ENCODE measurements around the gene PLPPR1.

Gene PLPPR1

GRCh38 chr9:101184813-101185278 lies 156.3 kb downstream of the PLPPR1 start:
- Histone ChIP-seq H3K18ac (ENCODE audit: low read length) (no peak overlapping the region), H2BK120ac (ENCODE audit: insufficient read depth, low read length, poor library complexity) (no peak overlapping the region), H3K4me3 (ENCODE audit: low read depth, low read length) (no peak overlapping the region), H3K4me1 (ENCODE audit: control insufficient read depth in 1 of 2, insufficient read depth in 2 of 2, low read length in 2 of 2) (no peaks in the 10 kb centered on the region), H3K27ac (ENCODE audit: low read depth, low read length) (no peak overlapping the region), H3K23ac (ENCODE audit: low read length) (no peak overlapping the region), H2AK5ac (ENCODE audit: low read length) (no peak overlapping the region), H4K91ac (ENCODE audit: low read depth, low read length) (no peak overlapping the region), H3K9me3 (ENCODE audit: insufficient read depth, low read depth, low read length) (no peaks in the 10 kb centered on the region), H2BK5ac (ENCODE audit: low read depth, low read length, poor library complexity) (no peak overlapping the region), H2BK12ac (ENCODE audit: low read length) (no peak overlapping the region), H3K9ac (ENCODE audit: low read length) (no peak overlapping the region), H2AFZ (ENCODE audit: insufficient read depth, low read length, poor library complexity) (no peak overlapping the region), H3K79me1 (ENCODE audit: low read length) (no peaks in the 10 kb centered on the region), H3K14ac (ENCODE audit: low read length) (no peak overlapping the region), H4K12ac (ENCODE audit: low read depth, low read length) (no peak overlapping the region), H4K8ac (ENCODE audit: low read depth, low read length) (no peak overlapping the region), H3K4me2 (ENCODE audit: low read length) (no peak overlapping the region), H3K27me3 (ENCODE audit: insufficient read depth, low read length) (no peaks in the 10 kb centered on the region), H3K36me3 (ENCODE audit: control insufficient read depth in 1 of 2, insufficient read depth in 2 of 2, low read length in 2 of 2) (no peaks in the 10 kb centered on the region), H3K4ac (ENCODE audit: low read depth, low read length) (no peak overlapping the region), H3K79me2 (ENCODE audit: control insufficient read depth, insufficient read depth, low read length, poor library complexity) (no peaks in the 10 kb centered on the region)
- DNase-seq: no peak
- WGBS (ENCODE audit: extremely low coverage, insufficient coverage, insufficient read length): no CpG with 5 or more reads among the region's 2 CpGs

- H3K79me1 ChIP-seq (ENCODE audit: low read length): no peaks in the 10 kb centered on the region
- no peak overlapping the region for H3K4me2 ChIP-seq (ENCODE audit: low read length)
- no peak overlapping the region for H4K12ac ChIP-seq (ENCODE audit: low read depth, low read length)
- no peak overlapping the region for H3K27ac ChIP-seq (ENCODE audit: low read depth, low read length)
- H3K79me2 ChIP-seq (ENCODE audit: control insufficient read depth, insufficient read depth, low read length, poor library complexity): no peaks in the 10 kb centered on the region
- H4K8ac ChIP-seq (ENCODE audit: low read depth, low read length): no peak overlapping the region
- H3K4me1 ChIP-seq (ENCODE audit: control insufficient read depth in 1 of 2, insufficient read depth in 2 of 2, low read length in 2 of 2): no peaks in the 10 kb centered on the region
- no peak overlapping the region for H3K14ac ChIP-seq (ENCODE audit: low read length)
- no peak overlapping the region for H2BK5ac ChIP-seq (ENCODE audit: low read depth, low read length, poor library complexity)
- H3K9me3 ChIP-seq (ENCODE audit: insufficient read depth, low read depth, low read length): no peaks in the 10 kb centered on the region
- H2BK120ac ChIP-seq (ENCODE audit: insufficient read depth, low read length, poor library complexity): no peak overlapping the region
- no peak overlapping the region for H2BK12ac ChIP-seq (ENCODE audit: low read length)
- H3K4ac ChIP-seq (ENCODE audit: low read depth, low read length): no peak overlapping the region
- no peak for DNase-seq
- no peak overlapping the region for H2AK5ac ChIP-seq (ENCODE audit: low read length)
- no peaks in the 10 kb centered on the region for H3K27me3 ChIP-seq (ENCODE audit: insufficient read depth, low read length)
- no CpG with 5 or more reads among the region's 2 CpGs for WGBS (ENCODE audit: extremely low coverage, insufficient coverage, insufficient read length)
- H3K9ac ChIP-seq (ENCODE audit: low read length): no peak overlapping the region
- H3K18ac ChIP-seq (ENCODE audit: low read length): no peak overlapping the region
- H3K36me3 ChIP-seq (ENCODE audit: control insufficient read depth in 1 of 2, insufficient read depth in 2 of 2, low read length in 2 of 2): no peaks in the 10 kb centered on the region
- no peak overlapping the region for H3K4me3 ChIP-seq (ENCODE audit: low read depth, low read length)
- no peak overlapping the region for H2AFZ ChIP-seq (ENCODE audit: insufficient read depth, low read length, poor library complexity)
- no peak overlapping the region for H4K91ac ChIP-seq (ENCODE audit: low read depth, low read length)
- H3K23ac ChIP-seq (ENCODE audit: low read length): no peak overlapping the region
Measured at GRCh38 chr9:101191723-101192122, 163.2 kb downstream of the PLPPR1 start.

GRCh38 chr9:101197026-101197425 lies 168.5 kb downstream of the PLPPR1 start:
- H2BK12ac ChIP-seq (ENCODE audit: low read length): no peak overlapping the region
- no peak overlapping the region for H3K4me3 ChIP-seq (ENCODE audit: low read depth, low read length)
- no peak overlapping the region for H4K91ac ChIP-seq (ENCODE audit: low read depth, low read length)
- H3K79me1 ChIP-seq (ENCODE audit: low read length): no peaks in the 10 kb centered on the region
- H3K4me1 ChIP-seq (ENCODE audit: control insufficient read depth in 1 of 2, insufficient read depth in 2 of 2, low read length in 2 of 2): no peaks in the 10 kb centered on the region
- H2AFZ ChIP-seq (ENCODE audit: insufficient read depth, low read length, poor library complexity): no peak overlapping the region
- no CpG with 5 or more reads among the region's 4 CpGs for WGBS (ENCODE audit: extremely low coverage, insufficient coverage, insufficient read length)
- no peak overlapping the region for H4K8ac ChIP-seq (ENCODE audit: low read depth, low read length)
- no peak overlapping the region for H2BK120ac ChIP-seq (ENCODE audit: insufficient read depth, low read length, poor library complexity)
- H4K12ac ChIP-seq (ENCODE audit: low read depth, low read length): no peak overlapping the region
- no peak overlapping the region for H3K9ac ChIP-seq (ENCODE audit: low read length)
- no peak overlapping the region for H3K27ac ChIP-seq (ENCODE audit: low read depth, low read length)
- H2BK5ac ChIP-seq (ENCODE audit: low read depth, low read length, poor library complexity): no peak overlapping the region
- no peak overlapping the region for H3K23ac ChIP-seq (ENCODE audit: low read length)
- no peak for DNase-seq
- no peaks in the 10 kb centered on the region for H3K9me3 ChIP-seq (ENCODE audit: insufficient read depth, low read depth, low read length)
- no peaks in the 10 kb centered on the region for H3K27me3 ChIP-seq (ENCODE audit: insufficient read depth, low read length)
- no peaks in the 10 kb centered on the region for H3K79me2 ChIP-seq (ENCODE audit: control insufficient read depth, insufficient read depth, low read length, poor library complexity)
- no peak overlapping the region for H3K4me2 ChIP-seq (ENCODE audit: low read length)
- H3K14ac ChIP-seq (ENCODE audit: low read length): no peak overlapping the region
- no peak overlapping the region for H2AK5ac ChIP-seq (ENCODE audit: low read length)
- no peak overlapping the region for H3K4ac ChIP-seq (ENCODE audit: low read depth, low read length)
- H3K18ac ChIP-seq (ENCODE audit: low read length): no peak overlapping the region
- H3K36me3 ChIP-seq (ENCODE audit: control insufficient read depth in 1 of 2, insufficient read depth in 2 of 2, low read length in 2 of 2): no peaks in the 10 kb centered on the region

GRCh38 chr9:101200852-101201251 lies 172.3 kb downstream of the PLPPR1 start:
- Histone ChIP-seq H3K79me2 (ENCODE audit: control insufficient read depth, insufficient read depth, low read length, poor library complexity) (no peaks in the 10 kb centered on the region), H3K27me3 (ENCODE audit: insufficient read depth, low read length) (no peaks in the 10 kb centered on the region), H2BK5ac (ENCODE audit: low read depth, low read length, poor library complexity) (no peak overlapping the region), H3K4me2 (ENCODE audit: low read length) (no peak overlapping the region), H2BK120ac (ENCODE audit: insufficient read depth, low read length, poor library complexity) (no peak overlapping the region), H3K9ac (ENCODE audit: low read length) (no peak overlapping the region), H2BK12ac (ENCODE audit: low read length) (no peak overlapping the region), H3K4ac (ENCODE audit: low read depth, low read length) (no peak overlapping the region), H3K9me3 (ENCODE audit: insufficient read depth, low read depth, low read length) (no peaks in the 10 kb centered on the region), H4K91ac (ENCODE audit: low read depth, low read length) (no peak overlapping the region), H3K27ac (ENCODE audit: low read depth, low read length) (no peak overlapping the region), H2AK5ac (ENCODE audit: low read length) (no peak overlapping the region), H3K4me1 (ENCODE audit: control insufficient read depth in 1 of 2, insufficient read depth in 2 of 2, low read length in 2 of 2) (no peaks in the 10 kb centered on the region), H3K4me3 (ENCODE audit: low read depth, low read length) (no peak overlapping the region), H4K12ac (ENCODE audit: low read depth, low read length) (no peak overlapping the region), H3K23ac (ENCODE audit: low read length) (no peak overlapping the region), H4K8ac (ENCODE audit: low read depth, low read length) (no peak overlapping the region), H2AFZ (ENCODE audit: insufficient read depth, low read length, poor library complexity) (no peak overlapping the region), H3K36me3 (ENCODE audit: control insufficient read depth in 1 of 2, insufficient read depth in 2 of 2, low read length in 2 of 2) (no peaks in the 10 kb centered on the region), H3K79me1 (ENCODE audit: low read length) (no peaks in the 10 kb centered on the region), H3K18ac (ENCODE audit: low read length) (no peak overlapping the region), H3K14ac (ENCODE audit: low read length) (no peak overlapping the region)
- no peak for DNase-seq
- WGBS (ENCODE audit: extremely low coverage, insufficient coverage, insufficient read length): no CpG with 5 or more reads among the region's 2 CpGs
